Ovary (tissue), 1 donor: ENCODE measurements around the gene XBP1.

Experiments
- EP300 ChIP-seq: sonication (generic); formaldehyde crosslinking; IDR thresholded peaks from one replicate; pipeline ENCODE4 v1.6.1; 2017; ENCODE audit warnings: antibody characterized with exemption
- POLR2A ChIP-seq: fragments of 450-650 bp; IDR thresholded peaks from one replicate; pipeline ENCODE4 v1.6.1; 2017; ENCODE audit warnings: antibody characterized with exemption, mild to moderate bottlenecking, moderate library complexity

GRCh38 chr22:28813772-28814518 is 13.6 kb upstream of the XBP1 start:
- TF ChIP-seq POLR2A (no peak), EP300 (no peak)
